Measurements from ENCODE around the gene UBR1. TPM values are rescaled to one million over a fixed set of nuclear protein-coding genes. Genes with fewer than 3 reads are reported as not detected.

Gene UBR1
- total RNA-seq, 1 donor from 2014 or later, result 39.1 TPM

DNA sequence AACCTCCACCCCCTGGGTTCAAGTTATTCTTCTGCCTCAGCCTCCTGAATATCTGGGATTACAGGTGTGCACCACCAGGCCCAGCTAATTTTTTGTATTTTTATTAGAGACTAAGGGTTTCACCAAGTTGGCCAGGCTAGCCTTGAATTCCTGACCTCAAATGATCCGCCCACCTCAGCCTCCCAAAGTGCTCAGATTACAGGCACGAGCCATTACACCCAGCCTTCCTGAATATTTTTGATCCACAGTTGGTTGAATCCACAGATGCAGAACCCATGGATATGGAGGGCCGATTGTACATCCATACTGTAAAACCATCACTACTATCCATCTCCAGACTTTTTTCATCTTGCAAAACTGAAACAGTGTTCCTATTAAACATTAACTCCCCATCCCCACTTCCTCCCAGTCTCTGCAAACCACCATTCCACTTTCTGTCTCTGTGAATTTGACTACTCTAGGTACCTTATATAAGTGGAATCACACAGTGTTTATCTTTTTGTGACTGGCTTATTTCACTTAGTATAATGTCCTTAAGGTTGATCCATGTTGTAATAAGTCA lies 19.3 kb upstream of the UBR1 start:
- no peak overlapping the region for H3K27ac Mint-ChIP-seq
- H3K4me3 Mint-ChIP-seq (ENCODE audit: low read depth), result no peak overlapping the region
- H3K27me3 Mint-ChIP-seq, result peaks cover 6% of the 10 kb centered on the region

GRCh38 chr15:43121863-43122262 lies 16.0 kb upstream of the UBR1 start:
- TF ChIP-seq, protein P1, sequence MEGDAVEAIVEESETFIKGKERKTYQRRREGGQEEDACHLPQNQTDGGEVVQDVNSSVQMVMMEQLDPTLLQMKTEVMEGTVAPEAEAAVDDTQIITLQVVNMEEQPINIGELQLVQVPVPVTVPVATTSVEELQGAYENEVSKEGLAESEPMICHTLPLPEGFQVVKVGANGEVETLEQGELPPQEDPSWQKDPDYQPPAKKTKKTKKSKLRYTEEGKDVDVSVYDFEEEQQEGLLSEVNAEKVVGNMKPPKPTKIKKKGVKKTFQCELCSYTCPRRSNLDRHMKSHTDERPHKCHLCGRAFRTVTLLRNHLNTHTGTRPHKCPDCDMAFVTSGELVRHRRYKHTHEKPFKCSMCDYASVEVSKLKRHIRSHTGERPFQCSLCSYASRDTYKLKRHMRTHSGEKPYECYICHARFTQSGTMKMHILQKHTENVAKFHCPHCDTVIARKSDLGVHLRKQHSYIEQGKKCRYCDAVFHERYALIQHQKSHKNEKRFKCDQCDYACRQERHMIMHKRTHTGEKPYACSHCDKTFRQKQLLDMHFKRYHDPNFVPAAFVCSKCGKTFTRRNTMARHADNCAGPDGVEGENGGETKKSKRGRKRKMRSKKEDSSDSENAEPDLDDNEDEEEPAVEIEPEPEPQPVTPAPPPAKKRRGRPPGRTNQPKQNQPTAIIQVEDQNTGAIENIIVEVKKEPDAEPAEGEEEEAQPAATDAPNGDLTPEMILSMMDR (IDR thresholded peaks at IDR 0.05; ENCODE audit: unreplicated experiment), result no peak
- Mint-ChIP-seq H3K9me3 (ENCODE audit: low read depth) (no peaks in the 10 kb centered on the region), H3K4me3 (ENCODE audit: low read depth) (no peak overlapping the region), H3K4me1 (ENCODE audit: low read depth) (peaks cover 13% of the 10 kb centered on the region), H3K36me3 (ENCODE audit: insufficient read depth) (no peaks in the 10 kb centered on the region), H3K27ac (no peak overlapping the region), H3K27me3 (peaks cover 23% of the 10 kb centered on the region)
- no peak for DNase-seq (ENCODE audit: low spot score, unreplicated experiment)

More for the DNA sequence above, 19.3 kb upstream of the UBR1 start:
- peaks cover 21% of the 10 kb centered on the region for H3K4me1 Mint-ChIP-seq (ENCODE audit: low read depth)
- no peak for DNase-seq (ENCODE audit: low spot score, unreplicated experiment)
- TF ChIP-seq, protein P1 (IDR thresholded peaks at IDR 0.05; ENCODE audit: unreplicated experiment), result no peak
- H3K9me3 Mint-ChIP-seq (ENCODE audit: low read depth), result peaks cover 17% of the 10 kb centered on the region
- peaks cover 7% of the 10 kb centered on the region for H3K36me3 Mint-ChIP-seq (ENCODE audit: insufficient read depth)

DNA sequence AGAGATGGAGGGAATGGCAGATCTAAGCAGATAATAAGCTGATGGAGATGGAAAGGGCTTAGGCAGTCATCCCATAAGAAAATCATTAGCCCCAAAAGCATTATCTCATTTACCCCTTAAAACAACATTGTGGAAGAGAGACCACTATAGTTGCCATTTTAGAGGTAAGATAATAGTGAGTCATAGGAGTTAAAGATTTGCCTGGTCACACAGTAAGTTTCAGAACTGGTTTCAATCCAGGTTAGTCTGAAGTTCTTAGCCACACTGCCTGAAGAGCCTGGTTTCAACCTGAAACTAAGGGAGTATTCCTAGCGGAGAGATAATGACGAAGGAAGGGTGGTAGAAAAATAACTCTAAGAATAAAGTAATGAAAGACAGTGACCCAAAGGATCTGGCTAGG lies 13.0 kb upstream of the UBR1 start:
- TF ChIP-seq, protein P1 (IDR thresholded peaks at IDR 0.05; ENCODE audit: unreplicated experiment), result no peak
- Mint-ChIP-seq H3K4me1 (ENCODE audit: low read depth) (peaks cover 7% of the 10 kb centered on the region), H3K27me3 (peaks cover 35% of the 10 kb centered on the region), H3K27ac (no peak overlapping the region), H3K36me3 (ENCODE audit: insufficient read depth) (no peaks in the 10 kb centered on the region), H3K4me3 (ENCODE audit: low read depth) (no peak overlapping the region), H3K9me3 (ENCODE audit: low read depth) (no peaks in the 10 kb centered on the region)
- no peak for DNase-seq (ENCODE audit: low spot score, unreplicated experiment)

DNA sequence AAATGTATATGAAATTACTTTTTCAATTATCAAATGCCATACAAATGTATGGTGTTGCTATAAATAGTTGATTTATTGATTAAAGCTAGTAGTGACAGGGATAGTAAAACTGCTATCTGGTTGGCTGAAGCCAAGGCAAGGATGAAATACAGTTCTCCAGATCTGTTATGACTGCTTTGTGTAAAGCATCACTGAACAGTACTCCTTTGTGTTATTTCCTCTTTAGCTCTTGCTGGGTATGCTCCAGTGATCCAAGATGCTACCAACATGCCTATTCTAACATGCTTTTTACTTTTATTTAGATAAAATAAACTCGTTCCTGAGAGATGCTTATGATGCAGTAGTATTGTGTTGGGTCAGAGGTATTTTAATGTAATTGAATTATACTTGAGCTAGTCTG lies 12.4 kb upstream of the UBR1 start:
- Mint-ChIP-seq H3K27ac (no peak overlapping the region), H3K4me3 (ENCODE audit: low read depth) (no peak overlapping the region), H3K36me3 (ENCODE audit: insufficient read depth) (no peaks in the 10 kb centered on the region), H3K9me3 (ENCODE audit: low read depth) (no peaks in the 10 kb centered on the region), H3K27me3 (peaks cover 35% of the 10 kb centered on the region), H3K4me1 (ENCODE audit: low read depth) (peaks cover 6% of the 10 kb centered on the region)
- no peak for DNase-seq (ENCODE audit: low spot score, unreplicated experiment)
- TF ChIP-seq, protein P1 (IDR thresholded peaks at IDR 0.05; ENCODE audit: unreplicated experiment), result no peak

DNA sequence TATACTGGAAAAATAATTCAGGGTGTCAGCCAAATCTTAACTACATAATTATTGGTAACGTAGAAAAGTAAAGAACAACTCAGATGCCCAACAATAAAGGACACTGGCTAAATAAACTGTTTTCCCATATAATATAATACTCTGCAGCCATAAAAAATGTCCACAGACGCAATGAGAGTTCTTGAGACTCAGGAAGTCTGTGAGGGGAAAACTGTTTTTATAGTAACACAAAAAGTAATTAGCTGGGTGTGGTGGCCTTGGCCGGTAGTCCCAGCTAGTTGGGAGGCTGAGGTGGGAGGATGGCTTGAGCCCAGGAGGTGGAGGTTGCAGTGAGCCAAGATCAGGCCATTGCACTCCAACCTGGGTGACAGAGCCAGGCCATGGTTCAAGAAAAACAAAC lies 5.5 kb upstream of the UBR1 start:
- Mint-ChIP-seq H3K9me3 (ENCODE audit: low read depth) (no peaks in the 10 kb centered on the region), H3K27me3 (peaks cover 13% of the 10 kb centered on the region), H3K4me1 (ENCODE audit: low read depth) (peaks cover 4% of the 10 kb centered on the region), H3K36me3 (ENCODE audit: insufficient read depth) (no peaks in the 10 kb centered on the region), H3K27ac (no peak overlapping the region), H3K4me3 (ENCODE audit: low read depth) (no peak overlapping the region)
- no peak for DNase-seq (ENCODE audit: low spot score, unreplicated experiment)
- TF ChIP-seq, protein P1 (IDR thresholded peaks at IDR 0.05; ENCODE audit: unreplicated experiment), result no peak
